ENCODE results near the gene LRRC8E. TPM values are rescaled to one million over a fixed set of nuclear protein-coding genes. Genes with fewer than 3 reads are reported as not detected.

The LRRC8E gene
- total RNA-seq, 1 donor from 2014 or later, result 6.6 TPM

GRCh38 chr19:7879836-7880235 lies 8.5 kb upstream of the LRRC8E start:
- no peak overlapping the region for H3K27ac Mint-ChIP-seq (ENCODE audit: unreplicated experiment)
- H3K27me3 ChIP-seq (ENCODE audit: insufficient read depth, low read length), result peaks cover under 1% of the 10 kb centered on the region

GRCh38 chr19:7881910-7882309 lies 6.4 kb upstream of the LRRC8E start:
- no peak overlapping the region for H3K27ac Mint-ChIP-seq (ENCODE audit: unreplicated experiment)
- Histone ChIP-seq H3K27ac (ENCODE audit: low read depth, low read length) (no peak overlapping the region), H3K79me2 (ENCODE audit: insufficient read depth, low read length) (no peaks in the 10 kb centered on the region), H3K9me3 (ENCODE audit: insufficient read depth, low read depth, low read length) (peaks cover 4% of the 10 kb centered on the region), H2AFZ (ENCODE audit: low read depth, low read length) (no peak overlapping the region), H4K20me1 (ENCODE audit: insufficient read depth, low read length) (no peaks in the 10 kb centered on the region), H3K4me3 (ENCODE audit: insufficient read depth, low read depth, low read length) (no peak overlapping the region), H3K4me1 (ENCODE audit: insufficient read depth, low read length) (no peaks in the 10 kb centered on the region), H3K9ac (ENCODE audit: low read length) (no peak overlapping the region), H3K27me3 (ENCODE audit: insufficient read depth, low read length) (no peaks in the 10 kb centered on the region), H3K36me3 (ENCODE audit: insufficient read depth, low read length) (no peaks in the 10 kb centered on the region), H3K4me2 (ENCODE audit: low read length) (no peak overlapping the region)
- no peaks in the 10 kb centered on the region for H3K36me3 Mint-ChIP-seq (ENCODE audit: low read depth, unreplicated experiment)
- H3K9me3 Mint-ChIP-seq (ENCODE audit: unreplicated experiment), result no peaks in the 10 kb centered on the region
- H3K4me1 Mint-ChIP-seq (ENCODE audit: low read depth, unreplicated experiment), result peaks cover 4% of the 10 kb centered on the region
- FAIRE-seq (no peak), DNase-seq (ENCODE audit: low read depth) (no peak)
- TF ChIP-seq CTCF (IDR thresholded peaks at IDR 0.05; ENCODE audit: insufficient read depth, low read depth, low read length) (no peak), EZH2 (IDR thresholded peaks at IDR 0.05; ENCODE audit: insufficient read depth, low read length) (no peak)
- no peak overlapping the region for H3K4me3 Mint-ChIP-seq (ENCODE audit: unreplicated experiment)
- peaks cover 2% of the 10 kb centered on the region for H3K27me3 Mint-ChIP-seq (ENCODE audit: low read depth, unreplicated experiment)

More at GRCh38 chr19:7879836-7880235, 8.5 kb upstream of the LRRC8E start:
- no peak for TF ChIP-seq CTCF (IDR thresholded peaks at IDR 0.05; ENCODE audit: insufficient read depth, low read depth, low read length)
- no peak overlapping the region for H3K4me2 ChIP-seq (ENCODE audit: low read length)
- no peak overlapping the region for H2AFZ ChIP-seq (ENCODE audit: low read depth, low read length)
- Mint-ChIP-seq H3K9me3 (ENCODE audit: unreplicated experiment) (no peaks in the 10 kb centered on the region), H3K4me1 (ENCODE audit: low read depth, unreplicated experiment) (peaks cover 4% of the 10 kb centered on the region), H3K36me3 (ENCODE audit: low read depth, unreplicated experiment) (no peaks in the 10 kb centered on the region), H3K27me3 (ENCODE audit: low read depth, unreplicated experiment) (peaks cover 10% of the 10 kb centered on the region), H3K4me3 (ENCODE audit: unreplicated experiment) (no peak overlapping the region)
- no peaks in the 10 kb centered on the region for H3K36me3 ChIP-seq (ENCODE audit: insufficient read depth, low read length)
- peaks cover 4% of the 10 kb centered on the region for H3K9me3 ChIP-seq (ENCODE audit: insufficient read depth, low read depth, low read length)
- FAIRE-seq (no peak), DNase-seq (ENCODE audit: low read depth) (no peak)
- H3K9ac ChIP-seq (ENCODE audit: low read length), result no peak overlapping the region
- no peaks in the 10 kb centered on the region for H4K20me1 ChIP-seq (ENCODE audit: insufficient read depth, low read length)
- no peaks in the 10 kb centered on the region for H3K79me2 ChIP-seq (ENCODE audit: insufficient read depth, low read length)
- no peak overlapping the region for H3K27ac ChIP-seq (ENCODE audit: low read depth, low read length)
- no peaks in the 10 kb centered on the region for H3K4me1 ChIP-seq (ENCODE audit: insufficient read depth, low read length)
- H3K4me3 ChIP-seq (ENCODE audit: insufficient read depth, low read depth, low read length), result no peak overlapping the region

GRCh38 chr19:7883105-7883504 lies 5.2 kb upstream of the LRRC8E start:
- H3K36me3 Mint-ChIP-seq (ENCODE audit: low read depth, unreplicated experiment), result no peaks in the 10 kb centered on the region
- Histone ChIP-seq H3K4me1 (ENCODE audit: insufficient read depth, low read length) (no peaks in the 10 kb centered on the region), H3K9ac (ENCODE audit: low read length) (no peak overlapping the region), H3K27ac (ENCODE audit: low read depth, low read length) (no peak overlapping the region), H3K4me2 (ENCODE audit: low read length) (no peak overlapping the region), H4K20me1 (ENCODE audit: insufficient read depth, low read length) (no peaks in the 10 kb centered on the region), H3K4me3 (ENCODE audit: insufficient read depth, low read depth, low read length) (no peak overlapping the region), H3K36me3 (ENCODE audit: insufficient read depth, low read length) (no peaks in the 10 kb centered on the region), H3K79me2 (ENCODE audit: insufficient read depth, low read length) (no peaks in the 10 kb centered on the region), H2AFZ (ENCODE audit: low read depth, low read length) (no peak overlapping the region), H3K9me3 (ENCODE audit: insufficient read depth, low read depth, low read length) (peaks cover 4% of the 10 kb centered on the region), H3K27me3 (ENCODE audit: insufficient read depth, low read length) (no peaks in the 10 kb centered on the region)
- no peak for FAIRE-seq
- no peaks in the 10 kb centered on the region for H3K4me1 Mint-ChIP-seq (ENCODE audit: low read depth, unreplicated experiment)
- DNase-seq (ENCODE audit: low read depth), result no peak
- no peaks in the 10 kb centered on the region for H3K9me3 Mint-ChIP-seq (ENCODE audit: unreplicated experiment)
- no peak overlapping the region for H3K27ac Mint-ChIP-seq (ENCODE audit: unreplicated experiment)
- no peak for TF ChIP-seq EZH2 (IDR thresholded peaks at IDR 0.05; ENCODE audit: insufficient read depth, low read length)
- no peak for TF ChIP-seq CTCF (IDR thresholded peaks at IDR 0.05; ENCODE audit: insufficient read depth, low read depth, low read length)
- no peak overlapping the region for H3K4me3 Mint-ChIP-seq (ENCODE audit: unreplicated experiment)
- no peaks in the 10 kb centered on the region for H3K27me3 Mint-ChIP-seq (ENCODE audit: low read depth, unreplicated experiment)

All from astrocyte (in vitro differentiated cells and primary cell).